Activated CD4-positive, alpha-beta T cell treated with anti-CD3 and anti-CD28 coated beads, Interleukin-2, amount 10 ng/mL, durations not matched to agents 7 days and 5 days (primary cell): Measurements from ENCODE around the gene PPM1N. TPM values are rescaled to one million over a fixed set of nuclear protein-coding genes. Genes with fewer than 3 reads are reported as not detected.
A peak's percentile ranks its signal among the peaks of the same experiment; 100 is the strongest.

Experiments
- CTCF ChIA-PET: fragments of 350-600 bp; sonication (Branson Sonifier 250); formaldehyde crosslinking; loops from one replicate; lab custom pipeline; 2021; ENCODE audit warnings: antibody characterized with exemption; lab: Charles Lee
- POLR2A ChIA-PET: fragments of 350-600 bp; sonication (Branson Sonifier 250); formaldehyde crosslinking; loops from one replicate; lab custom pipeline; 2021; ENCODE audit warnings: antibody characterized with exemption; lab: Charles Lee
- DNase-seq: peaks from one replicate; pipeline ENCODE4 v3.0.0-alpha.2; 2020
- H3K27ac Mint-ChIP-seq: one replicate; pipeline ENCODE4 v1.8.0; 2021; ENCODE audit warnings: mild to moderate bottlenecking, moderate library complexity, mixed read lengths
- H3K27me3 Mint-ChIP-seq: one replicate; pipeline ENCODE4 v1.8.0; 2021; ENCODE audit warnings: mixed read lengths
- H3K36me3 Mint-ChIP-seq: one replicate; pipeline ENCODE4 v1.8.0; 2021; ENCODE audit warnings: low read depth, mixed read lengths
- H3K4me1 Mint-ChIP-seq: one replicate; pipeline ENCODE4 v1.8.0; 2021; ENCODE audit warnings: mixed read lengths
- H3K4me3 Mint-ChIP-seq: one replicate; pipeline ENCODE4 v1.8.0; 2021; ENCODE audit warnings: mild to moderate bottlenecking, moderate library complexity, mixed read lengths
- H3K9me3 Mint-ChIP-seq: one replicate; pipeline ENCODE4 v1.8.0; 2021; ENCODE audit warnings: mixed read lengths
- total RNA-seq, 2 experiments: library from RNA; stranded (reverse); gene quantifications; one replicate each; pipeline ENCODE4 v1.2.3, GENCODE V29; 2021

Gene PPM1N
- total RNA-seq, 2 experiments from 2014 or later, result 0.82 to 1.1 TPM

DNA sequence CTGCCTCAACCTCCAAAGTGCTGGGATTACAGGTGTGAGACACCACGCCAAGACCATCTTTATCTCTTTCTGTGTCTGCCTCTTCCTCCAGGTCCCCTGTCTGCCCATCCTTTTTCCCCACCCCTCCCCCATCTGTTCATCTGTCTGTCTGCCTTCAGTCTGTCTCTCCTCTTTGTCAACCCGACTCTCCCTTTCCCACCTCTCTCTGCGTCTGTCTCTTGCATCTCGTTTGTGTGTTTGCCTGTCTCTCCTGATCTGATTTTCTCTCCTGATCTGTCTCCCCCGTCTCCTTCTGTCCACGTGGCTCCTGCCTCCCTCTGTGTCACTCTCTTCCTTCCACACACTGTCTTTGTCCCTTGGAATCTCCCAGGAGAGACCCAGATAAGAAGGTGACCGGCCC lies 19.0 kb downstream of the PPM1N start:
- POLR2A ChIA-PET, result no interaction called here
- H3K4me1 Mint-ChIP-seq, result peaks cover 51% of the 10 kb centered on the region

DNA sequence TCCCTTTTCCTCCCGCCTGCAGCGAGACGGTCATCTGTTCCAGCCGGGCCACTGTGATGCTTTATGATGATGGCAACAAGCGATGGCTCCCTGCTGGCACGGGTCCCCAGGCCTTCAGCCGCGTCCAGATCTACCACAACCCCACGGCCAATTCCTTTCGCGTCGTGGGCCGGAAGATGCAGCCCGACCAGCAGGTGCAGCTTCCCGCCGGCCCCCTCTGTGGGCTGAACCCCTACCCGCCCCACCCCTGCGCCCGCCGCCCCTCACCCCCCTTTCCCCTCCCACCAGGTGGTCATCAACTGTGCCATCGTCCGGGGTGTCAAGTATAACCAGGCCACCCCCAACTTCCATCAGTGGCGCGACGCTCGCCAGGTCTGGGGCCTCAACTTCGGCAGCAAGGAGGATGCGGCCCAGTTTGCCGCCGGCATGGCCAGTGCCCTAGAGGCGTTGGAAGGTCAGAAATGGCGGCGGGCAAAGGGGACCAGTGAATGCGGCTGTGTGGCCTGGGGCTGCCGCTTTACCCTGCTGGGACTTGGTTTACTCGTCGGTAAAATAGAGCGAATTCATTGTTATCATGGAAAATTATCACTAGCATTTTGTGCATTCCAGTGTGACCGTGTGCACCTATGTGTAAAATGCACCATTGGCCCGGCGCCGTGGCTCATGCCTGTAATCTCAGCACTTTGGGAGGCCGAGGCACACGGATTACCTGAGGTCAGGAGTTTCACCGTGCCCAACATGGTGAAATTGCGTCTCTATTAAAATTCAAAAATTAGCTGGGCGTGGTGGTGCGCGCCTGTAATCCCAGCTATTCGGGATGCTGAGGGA lies 19.6 kb downstream of the PPM1N start:
- no peak for DNase-seq
- H3K9me3 Mint-ChIP-seq, result no peaks in the 10 kb centered on the region
- ChIA-PET CTCF (interaction anchor here (0.6 to 1.2 kb wide), 3 partner anchors 8 to 40 kb away, joined by 3 to 6 read pairs (median 4); no protein-coding TSS in a partner anchor), POLR2A (no interaction called here)
- no peak overlapping the region for H3K27ac Mint-ChIP-seq
- H3K27me3 Mint-ChIP-seq, result no peaks in the 10 kb centered on the region
- H3K4me1 Mint-ChIP-seq, result peaks cover 47% of the 10 kb centered on the region
- H3K36me3 Mint-ChIP-seq, result peaks cover 26% of the 10 kb centered on the region
- no peak overlapping the region for H3K4me3 Mint-ChIP-seq

More for the DNA sequence above, 19.0 kb downstream of the PPM1N start:
- H3K27me3 Mint-ChIP-seq, result no peaks in the 10 kb centered on the region
- no peaks in the 10 kb centered on the region for H3K9me3 Mint-ChIP-seq
- CTCF ChIA-PET, result no interaction called here
- H3K27ac Mint-ChIP-seq, result peak overlapping the region; percentile 50
- no peak overlapping the region for H3K4me3 Mint-ChIP-seq
- DNase-seq, result no peak
- H3K36me3 Mint-ChIP-seq, result peaks cover 26% of the 10 kb centered on the region

DNA sequence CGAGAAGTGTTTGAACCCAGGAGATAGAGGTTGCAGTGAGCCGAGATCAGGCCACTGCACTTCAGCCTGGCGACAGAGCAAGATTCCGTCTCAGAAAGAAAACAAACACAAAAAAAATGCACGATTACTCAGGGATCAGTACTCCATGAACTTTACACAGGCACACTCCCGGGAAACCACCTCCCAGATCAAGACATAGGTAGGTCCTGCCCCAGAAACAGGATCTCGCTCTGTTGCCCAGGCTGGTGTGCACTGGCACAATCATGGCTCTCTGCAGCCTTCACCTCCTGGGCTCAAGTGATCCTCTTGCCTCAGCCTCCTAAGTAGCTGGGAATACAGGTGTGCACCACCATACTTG lies 20.2 kb downstream of the PPM1N start:
- no peak for DNase-seq
- Mint-ChIP-seq H3K9me3 (no peaks in the 10 kb centered on the region), H3K27ac (peak overlapping the region; percentile 60), H3K4me3 (no peak overlapping the region), H3K4me1 (peaks cover 47% of the 10 kb centered on the region), H3K27me3 (no peaks in the 10 kb centered on the region), H3K36me3 (peaks cover 28% of the 10 kb centered on the region)
- ChIA-PET POLR2A (no interaction called here), CTCF (interaction anchor here (0.6 to 1.2 kb wide), 3 partner anchors 9 to 40 kb away, joined by 3 to 6 read pairs (median 4); no protein-coding TSS in a partner anchor)

DNA sequence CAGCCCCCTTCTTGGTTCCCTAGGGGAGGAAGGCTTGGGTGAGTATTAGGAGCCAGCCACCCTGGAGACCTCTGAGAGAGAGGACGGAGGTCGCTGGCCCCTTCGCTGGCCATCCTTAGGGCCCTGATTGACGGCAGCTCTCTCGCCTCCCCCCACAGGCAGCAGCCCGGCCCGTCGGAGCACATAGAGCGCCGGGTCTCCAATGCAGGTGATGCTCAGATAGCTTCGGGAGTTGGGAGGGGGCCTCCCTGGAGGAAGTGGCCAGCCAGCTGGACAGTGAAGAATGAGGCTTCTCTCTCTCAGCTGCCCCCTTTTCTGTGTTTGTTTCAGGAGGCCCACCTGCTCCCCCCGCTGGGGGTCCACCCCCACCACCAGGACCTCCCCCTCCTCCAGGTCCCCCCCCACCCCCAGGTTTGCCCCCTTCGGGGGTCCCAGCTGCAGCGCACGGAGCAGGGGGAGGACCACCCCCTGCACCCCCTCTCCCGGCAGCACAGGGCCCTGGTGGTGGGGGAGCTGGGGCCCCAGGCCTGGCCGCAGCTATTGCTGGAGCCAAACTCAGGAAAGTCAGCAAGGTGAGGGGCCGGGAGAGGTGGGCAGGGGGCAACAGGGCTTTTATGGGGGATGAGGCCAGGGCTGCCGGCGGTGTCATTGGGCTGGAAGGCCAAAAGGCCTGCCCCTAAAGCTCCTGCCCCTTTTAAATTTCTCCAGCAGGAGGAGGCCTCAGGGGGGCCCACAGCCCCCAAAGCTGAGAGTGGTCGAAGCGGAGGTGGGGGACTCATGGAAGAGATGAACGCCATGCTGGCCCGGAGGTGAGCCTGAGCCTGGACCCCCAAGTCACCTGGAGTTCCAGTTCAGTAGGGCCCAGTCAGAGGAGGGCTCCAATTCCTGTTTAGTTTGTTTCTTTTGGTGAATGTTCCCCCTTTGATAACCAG lies 24.0 kb downstream of the PPM1N start:
- H3K36me3 Mint-ChIP-seq, result peaks cover 53% of the 10 kb centered on the region
- H3K27ac Mint-ChIP-seq, result no peak overlapping the region
- no peaks in the 10 kb centered on the region for H3K27me3 Mint-ChIP-seq
- POLR2A ChIA-PET, result no interaction called here
- no peak for DNase-seq
- H3K4me1 Mint-ChIP-seq, result peaks cover 19% of the 10 kb centered on the region
- CTCF ChIA-PET, result interaction anchor here (1.1 to 1.5 kb wide), 2 partner anchors 83 to 159 kb away, joined by 3 to 4 read pairs; no protein-coding TSS in a partner anchor
- H3K4me3 Mint-ChIP-seq, result no peak overlapping the region
- no peaks in the 10 kb centered on the region for H3K9me3 Mint-ChIP-seq

DNA sequence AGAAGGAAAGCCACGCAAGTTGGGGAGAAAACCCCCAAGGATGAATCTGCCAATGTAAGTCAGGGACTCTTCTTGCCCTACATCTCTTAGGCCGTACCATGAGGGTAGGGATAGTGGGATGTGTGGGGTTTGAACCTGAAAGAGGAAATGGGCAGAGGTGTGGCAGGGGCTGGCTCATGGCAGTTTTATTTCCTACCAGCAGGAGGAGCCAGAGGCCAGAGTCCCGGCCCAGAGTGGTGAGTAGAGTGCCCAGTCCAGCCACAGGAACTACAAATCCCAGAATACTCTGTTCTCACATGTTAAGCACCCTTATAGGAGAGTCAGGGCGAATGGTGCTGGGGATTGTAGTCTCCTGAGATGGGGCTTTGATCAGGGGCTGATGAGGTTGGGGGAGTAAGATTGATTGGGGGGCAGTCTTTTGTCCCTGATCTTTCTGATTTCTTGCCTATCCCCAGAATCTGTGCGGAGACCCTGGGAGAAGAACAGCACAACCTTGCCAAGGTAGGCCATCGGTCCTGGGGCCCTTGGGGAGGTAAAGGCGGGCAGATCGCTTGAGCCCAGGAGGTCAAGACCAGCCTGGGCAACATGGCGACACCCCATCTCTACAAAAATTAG lies 25.5 kb downstream of the PPM1N start:
- ChIA-PET CTCF (interaction anchor here (1.2 kb wide), 1 partner anchor 35 kb away, joined by 3 read pairs; no protein-coding TSS in a partner anchor), POLR2A (no interaction called here)
- H3K36me3 Mint-ChIP-seq, result peaks cover 55% of the 10 kb centered on the region
- H3K4me3 Mint-ChIP-seq, result no peak overlapping the region
- H3K4me1 Mint-ChIP-seq, result peaks cover 24% of the 10 kb centered on the region
- peaks cover 4% of the 10 kb centered on the region for H3K27me3 Mint-ChIP-seq
- H3K27ac Mint-ChIP-seq, result peak overlapping the region; percentile 7
- H3K9me3 Mint-ChIP-seq, result no peaks in the 10 kb centered on the region
- peak; percentile 79 for DNase-seq

DNA sequence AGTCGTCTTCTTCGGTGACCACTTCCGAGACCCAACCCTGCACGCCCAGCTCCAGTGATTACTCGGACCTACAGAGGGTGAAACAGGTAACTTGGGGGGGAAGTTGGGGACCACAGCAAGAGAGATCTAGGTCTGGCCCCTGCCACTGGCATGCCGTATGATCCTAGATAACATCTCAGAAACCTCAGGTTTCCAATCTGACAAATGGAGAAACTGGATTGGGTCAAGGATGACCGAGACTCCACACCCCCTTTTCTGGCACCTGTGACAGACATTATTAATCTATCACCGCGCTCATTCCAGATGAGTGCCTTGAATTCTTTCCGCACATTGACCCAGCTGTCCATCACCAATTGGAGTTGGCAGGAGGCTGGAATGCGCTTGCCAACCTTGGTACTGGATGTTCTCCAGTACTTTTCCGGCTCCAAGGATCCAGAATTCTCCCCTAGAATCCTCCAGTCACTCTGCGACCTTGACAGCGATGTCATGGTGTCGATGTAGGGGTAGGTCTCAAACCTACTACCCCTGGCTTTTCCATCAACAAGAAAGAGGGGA lies 26.4 kb downstream of the PPM1N start:
- Mint-ChIP-seq H3K4me3 (no peak overlapping the region), H3K27me3 (peaks cover 4% of the 10 kb centered on the region), H3K27ac (no peak overlapping the region), H3K4me1 (peaks cover 24% of the 10 kb centered on the region), H3K9me3 (no peaks in the 10 kb centered on the region), H3K36me3 (peaks cover 58% of the 10 kb centered on the region)
- POLR2A ChIA-PET, result no interaction called here
- CTCF ChIA-PET, result interaction anchor here (0.6 to 1.2 kb wide), 2 partner anchors 34 to 57 kb away, joined by 3 read pairs; no protein-coding TSS in a partner anchor
- no peak for DNase-seq

DNA sequence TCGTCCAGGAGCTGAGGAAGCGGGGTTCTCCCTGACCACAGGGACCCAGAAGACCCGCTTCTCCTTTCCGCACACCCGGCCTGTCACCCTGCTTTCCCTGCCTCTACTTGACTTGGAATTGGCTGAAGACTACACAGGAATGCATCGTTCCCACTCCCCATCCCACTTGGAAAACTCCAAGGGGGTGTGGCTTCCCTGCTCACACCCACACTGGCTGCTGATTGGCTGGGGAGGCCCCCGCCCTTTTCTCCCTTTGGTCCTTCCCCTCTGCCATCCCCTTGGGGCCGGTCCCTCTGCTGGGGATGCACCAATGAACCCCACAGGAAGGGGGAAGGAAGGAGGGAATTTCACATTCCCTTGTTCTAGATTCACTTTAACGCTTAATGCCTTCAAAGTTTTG lies 27.9 kb downstream of the PPM1N start:
- POLR2A ChIA-PET, result interaction anchor here (0.6 kb wide), 1 partner anchor 31 kb away, joined by 7 read pairs; no protein-coding TSS in a partner anchor
- Mint-ChIP-seq H3K4me1 (peaks cover 21% of the 10 kb centered on the region), H3K4me3 (no peak overlapping the region), H3K27ac (no peak overlapping the region), H3K9me3 (no peaks in the 10 kb centered on the region), H3K36me3 (peaks cover 51% of the 10 kb centered on the region), H3K27me3 (peaks cover 4% of the 10 kb centered on the region)
- CTCF ChIA-PET, result interaction anchor here (1.1 to 1.5 kb wide), 3 partner anchors 31 to 116 kb away, joined by 3 to 7 read pairs (median 3); no protein-coding TSS in a partner anchor
- DNase-seq, result no peak

DNA sequence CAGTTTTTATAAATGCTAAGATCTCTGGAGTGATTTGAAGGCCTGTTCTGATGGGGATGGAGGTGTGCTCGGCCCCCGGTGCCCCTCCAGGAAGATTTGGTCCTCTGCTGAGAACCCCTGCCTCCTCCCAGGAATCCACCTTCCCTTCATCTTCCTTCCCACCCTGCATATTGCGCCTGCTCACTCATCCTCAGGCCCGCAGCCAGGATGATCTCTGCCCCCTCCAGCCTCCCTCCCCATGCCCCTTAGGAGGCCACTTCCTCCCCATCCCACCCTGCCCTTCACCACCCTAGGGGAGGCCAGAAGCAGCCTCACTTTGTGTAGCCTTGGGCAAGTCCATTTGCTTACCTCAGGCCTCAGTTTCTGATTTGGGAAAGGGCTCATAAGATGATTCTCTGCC lies 28.7 kb downstream of the PPM1N start:
- peaks cover 49% of the 10 kb centered on the region for H3K36me3 Mint-ChIP-seq
- no peak overlapping the region for H3K27ac Mint-ChIP-seq
- ChIA-PET POLR2A (no interaction called here), CTCF (interaction anchor here (1.4 to 1.5 kb wide), 3 partner anchors 32 to 115 kb away, joined by 3 to 7 read pairs (median 6); no protein-coding TSS in a partner anchor)
- peaks cover 19% of the 10 kb centered on the region for H3K4me1 Mint-ChIP-seq
- no peak overlapping the region for H3K4me3 Mint-ChIP-seq
- H3K27me3 Mint-ChIP-seq, result peaks cover 4% of the 10 kb centered on the region
- peaks cover 3% of the 10 kb centered on the region for H3K9me3 Mint-ChIP-seq
- DNase-seq, result no peak

DNA sequence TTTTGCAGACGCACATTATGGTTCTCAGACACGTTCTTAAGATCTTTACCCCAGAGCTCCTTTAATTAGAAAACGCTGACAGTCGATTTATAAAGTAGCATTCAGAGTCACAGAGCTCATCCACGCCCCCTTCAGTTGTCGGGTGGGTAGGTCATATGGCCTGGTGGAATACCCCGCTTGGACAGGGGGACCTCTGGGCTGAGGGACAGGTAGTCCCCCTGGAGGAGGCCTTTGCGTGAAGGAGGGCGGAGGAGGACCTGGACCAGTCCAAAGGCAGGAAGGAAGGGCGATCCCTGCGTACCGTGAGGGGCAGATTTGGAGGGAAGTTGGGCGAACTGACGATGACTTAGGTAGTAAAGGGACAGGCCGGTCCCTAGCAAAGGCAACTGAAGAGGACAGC lies 29.5 kb downstream of the PPM1N start:
- peak overlapping the region; percentile 6 for H3K27ac Mint-ChIP-seq
- peaks cover 18% of the 10 kb centered on the region for H3K4me1 Mint-ChIP-seq
- ChIA-PET POLR2A (no interaction called here), CTCF (interaction anchor here (1.5 kb wide), 2 partner anchors 31 to 114 kb away, joined by 6 to 7 read pairs; no protein-coding TSS in a partner anchor)
- H3K9me3 Mint-ChIP-seq, result peaks cover 3% of the 10 kb centered on the region
- peaks cover 4% of the 10 kb centered on the region for H3K27me3 Mint-ChIP-seq
- H3K36me3 Mint-ChIP-seq, result peaks cover 48% of the 10 kb centered on the region
- no peak overlapping the region for H3K4me3 Mint-ChIP-seq
- no peak for DNase-seq

DNA sequence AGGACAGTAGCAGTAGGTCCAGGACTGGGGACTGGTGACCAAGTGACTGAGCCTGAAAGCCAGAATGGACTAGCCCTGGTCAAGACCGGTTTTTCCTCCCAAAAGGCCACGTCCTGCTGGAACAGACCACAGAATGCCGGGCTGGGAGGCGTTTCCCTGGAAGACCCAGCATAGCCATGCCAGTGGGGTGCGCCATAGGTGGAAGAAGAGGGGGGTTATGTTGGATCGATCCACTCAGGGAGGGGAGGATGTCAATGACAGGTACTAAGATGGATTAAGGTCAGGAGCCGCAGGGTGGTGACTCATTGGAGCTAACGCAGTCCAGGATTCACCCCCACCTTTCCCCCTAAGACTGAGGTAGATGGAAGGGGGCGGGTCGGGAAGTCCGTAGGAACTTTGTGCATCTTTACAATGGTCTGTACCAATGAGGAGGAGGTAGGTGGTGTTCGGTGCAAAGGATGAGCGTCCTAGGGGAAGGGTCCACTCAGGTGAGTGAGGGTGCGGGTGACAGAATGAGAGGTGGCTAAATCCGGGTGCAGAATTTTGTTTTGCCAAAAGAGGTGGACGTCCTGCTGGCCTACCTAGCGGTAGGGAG lies 30.0 kb downstream of the PPM1N start:
- ChIA-PET CTCF (interaction anchor here (0.6 to 1.5 kb wide), 2 partner anchors 17 to 30 kb away, joined by 3 to 6 read pairs; no protein-coding TSS in a partner anchor), POLR2A (no interaction called here)
- H3K4me3 Mint-ChIP-seq, result no peak overlapping the region
- H3K27me3 Mint-ChIP-seq, result peaks cover 4% of the 10 kb centered on the region
- no peak overlapping the region for H3K27ac Mint-ChIP-seq
- peaks cover 3% of the 10 kb centered on the region for H3K9me3 Mint-ChIP-seq
- peaks cover 47% of the 10 kb centered on the region for H3K36me3 Mint-ChIP-seq
- H3K4me1 Mint-ChIP-seq, result peaks cover 17% of the 10 kb centered on the region
- DNase-seq, result no peak

DNA sequence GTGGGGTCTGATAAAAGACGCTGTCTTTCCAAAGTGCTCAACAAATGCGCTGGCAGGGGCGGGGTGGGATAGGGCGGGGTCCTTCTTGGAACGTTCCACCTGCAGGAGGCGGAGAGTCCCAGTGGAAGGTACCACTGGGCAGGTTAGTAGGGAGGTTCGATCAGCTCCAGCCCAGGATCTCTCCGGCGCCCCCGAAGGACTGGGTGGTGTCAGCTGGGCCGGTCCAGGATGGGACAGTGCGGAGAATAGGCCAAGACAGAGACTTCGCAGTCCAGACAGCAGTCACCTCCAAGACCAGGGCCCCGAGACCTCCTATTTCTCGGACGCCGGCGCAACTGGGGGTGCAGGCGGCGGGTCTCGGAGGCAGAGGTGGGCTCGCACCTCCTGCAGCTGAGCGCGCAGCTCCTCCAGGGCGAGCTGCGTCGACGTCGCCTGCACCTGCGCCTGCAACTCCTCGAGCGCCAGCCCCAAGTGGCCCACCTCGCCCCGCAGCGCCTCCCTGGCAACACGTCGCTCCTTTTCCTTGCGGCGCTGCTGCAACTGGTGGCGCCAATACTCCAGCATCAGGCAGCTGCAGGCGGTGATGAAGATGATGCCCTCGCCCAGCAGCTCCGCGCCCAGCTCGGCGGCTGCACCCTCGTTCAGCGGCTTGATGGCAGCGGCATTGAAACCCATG lies 30.6 kb downstream of the PPM1N start:
- ChIA-PET POLR2A (no interaction called here), CTCF (interaction anchor here (0.6 to 1.9 kb wide), 3 partner anchors 16 to 327 kb away, joined by 3 to 5 read pairs (median 4); no protein-coding TSS in a partner anchor)
- H3K9me3 Mint-ChIP-seq, result peaks cover 3% of the 10 kb centered on the region
- peaks cover 10% of the 10 kb centered on the region for H3K4me1 Mint-ChIP-seq
- H3K4me3 Mint-ChIP-seq, result no peak overlapping the region
- peaks cover 4% of the 10 kb centered on the region for H3K27me3 Mint-ChIP-seq
- H3K27ac Mint-ChIP-seq, result no peak overlapping the region
- peaks cover 41% of the 10 kb centered on the region for H3K36me3 Mint-ChIP-seq
- DNase-seq, result no peak
